SK-N-SH treated with all-trans-retinoic acid at 6 μM for 48 hours (cell line): ENCODE measurements around the gene GMPPB.

ENCODE experiments used
- BACH2 ChIP-seq: fragments of 250-450 bp; sonication (Bioruptor Pico); IDR thresholded peaks from 2 replicates; pipeline ENCODE4 v1.9.0; 2021; ENCODE audit warnings: mild to moderate bottlenecking, borderline replicate concordance
- CSDC2 ChIP-seq: fragments of 250-450 bp; sonication (Bioruptor Pico); IDR thresholded peaks from 2 replicates; pipeline ENCODE4 v1.5.0; 2020; ENCODE audit warnings: mild to moderate bottlenecking, moderate library complexity
- CSRNP3 ChIP-seq: fragments of 250-450 bp; sonication (Bioruptor Pico); IDR thresholded peaks from 2 replicates; pipeline ENCODE4 v1.5.1; 2021; ENCODE audit warnings: mild to moderate bottlenecking, moderate library complexity
- ESRRG ChIP-seq: fragments of 250-450 bp; sonication (Bioruptor Pico); IDR thresholded peaks from 2 replicates; pipeline ENCODE4 v1.6.1; 2021; ENCODE audit warnings: mild to moderate bottlenecking
- OSR1 ChIP-seq: fragments of 250-450 bp; sonication (Bioruptor Pico); IDR thresholded peaks from 2 replicates; pipeline ENCODE4 v1.8.0; 2022; ENCODE audit warnings: moderate library complexity, mild to moderate bottlenecking, inconsistent platforms
- POU6F1 ChIP-seq: fragments of 250-450 bp; sonication (Bioruptor Pico); IDR thresholded peaks from 2 replicates; pipeline ENCODE4 v1.8.0; 2021; ENCODE audit warnings: low read depth, mild to moderate bottlenecking, moderate library complexity, borderline replicate concordance
- SNAI2 ChIP-seq: fragments of 250-450 bp; sonication (Bioruptor Pico); IDR thresholded peaks from 2 replicates; pipeline ENCODE4 v1.5.0; 2020; ENCODE audit warnings: mild to moderate bottlenecking, moderate library complexity
- TCF4 ChIP-seq: fragments of 250-450 bp; sonication (Bioruptor Pico); IDR thresholded peaks from 2 replicates; pipeline ENCODE4 v1.8.0; 2021; ENCODE audit warnings: mild to moderate bottlenecking, moderate library complexity, borderline replicate concordance
- TOX ChIP-seq: fragments of 250-450 bp; sonication (Bioruptor Pico); IDR thresholded peaks from 2 replicates; pipeline ENCODE4 v1.8.0; 2021; ENCODE audit warnings: mild to moderate bottlenecking, moderate library complexity, borderline replicate concordance
- TSHZ2 ChIP-seq: fragments of 250-450 bp; sonication (Bioruptor Pico); IDR thresholded peaks from 2 replicates; pipeline ENCODE4 v1.5.0; 2020; ENCODE audit warnings: mild to moderate bottlenecking, moderate library complexity
- ZC3H10 ChIP-seq: fragments of 250-450 bp; sonication (Bioruptor Pico); IDR thresholded peaks from 2 replicates; pipeline ENCODE4 v1.5.1; 2021; ENCODE audit warnings: mild to moderate bottlenecking, moderate library complexity
- ZNF565 ChIP-seq: fragments of 450-650 bp; formaldehyde crosslinking; conservative IDR thresholded peaks from 2 replicates; pipeline ENCODE4 v1.5.0; 2020; ENCODE audit warnings: low read depth, mild to moderate bottlenecking, moderate library complexity
- ZNF8 ChIP-seq: fragments of 450-650 bp; formaldehyde crosslinking; IDR thresholded peaks from 2 replicates; pipeline ENCODE4 v1.5.0; 2020; ENCODE audit warnings: mild to moderate bottlenecking, moderate library complexity
- TF ChIP-seq, protein P1 (sequence below): fragments of 250-450 bp; sonication (Bioruptor Pico); IDR thresholded peaks from 2 replicates; pipeline ENCODE4 v1.8.0; 2020; ENCODE audit warnings: mild to moderate bottlenecking, moderate library complexity, borderline replicate concordance

- TF ChIP-seq CSRNP3 (CRISPR knock-in tag) (no peak), ZC3H10 (CRISPR knock-in tag) (no peak), TCF4 (CRISPR knock-in tag) (no peak), ESRRG (CRISPR knock-in tag) (no peak), POU6F1 (no peak), CSDC2 (CRISPR knock-in tag) (no peak), ZNF8 (CRISPR knock-in tag) (no peak), TOX (no peak), ZNF565 (CRISPR knock-in tag) (no peak), BACH2 (no peak), TSHZ2 (CRISPR knock-in tag) (no peak), OSR1 (CRISPR knock-in tag) (no peak), SNAI2 (CRISPR knock-in tag) (no peak)
- TF ChIP-seq, protein P1, sequence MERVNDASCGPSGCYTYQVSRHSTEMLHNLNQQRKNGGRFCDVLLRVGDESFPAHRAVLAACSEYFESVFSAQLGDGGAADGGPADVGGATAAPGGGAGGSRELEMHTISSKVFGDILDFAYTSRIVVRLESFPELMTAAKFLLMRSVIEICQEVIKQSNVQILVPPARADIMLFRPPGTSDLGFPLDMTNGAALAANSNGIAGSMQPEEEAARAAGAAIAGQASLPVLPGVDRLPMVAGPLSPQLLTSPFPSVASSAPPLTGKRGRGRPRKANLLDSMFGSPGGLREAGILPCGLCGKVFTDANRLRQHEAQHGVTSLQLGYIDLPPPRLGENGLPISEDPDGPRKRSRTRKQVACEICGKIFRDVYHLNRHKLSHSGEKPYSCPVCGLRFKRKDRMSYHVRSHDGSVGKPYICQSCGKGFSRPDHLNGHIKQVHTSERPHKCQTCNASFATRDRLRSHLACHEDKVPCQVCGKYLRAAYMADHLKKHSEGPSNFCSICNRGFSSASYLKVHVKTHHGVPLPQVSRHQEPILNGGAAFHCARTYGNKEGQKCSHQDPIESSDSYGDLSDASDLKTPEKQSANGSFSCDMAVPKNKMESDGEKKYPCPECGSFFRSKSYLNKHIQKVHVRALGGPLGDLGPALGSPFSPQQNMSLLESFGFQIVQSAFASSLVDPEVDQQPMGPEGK (CRISPR knock-in tag), result no peak
Observed at GRCh38 chr3:49761661-49762060, 37.9 kb upstream of the GMPPB start.
